Loucy (cell line): ENCODE measurements around the gene ZNF385D.

Source experiments
- H2AFZ ChIP-seq: fragments of 200-600 bp; sonication (generic); 2 replicates; pipeline ENCODE4 v1.6.0; 2016; ENCODE audit warnings: antibody characterized with exemption, mild to moderate bottlenecking, low read length, moderate library complexity
- H3F3A ChIP-seq: fragments of 200-600 bp; 2 replicates; pipeline ENCODE4 v1.6.0; 2016; ENCODE audit warnings: antibody characterized with exemption, low read depth, mild to moderate bottlenecking
- H3K27me3 ChIP-seq: fragments of 200-600 bp; sonication (generic); 2 replicates; pipeline ENCODE4 v1.6.1; 2014; ENCODE audit warnings: low read length, mild to moderate bottlenecking; ENCODE audit not compliant: insufficient read depth, poor library complexity, severe bottlenecking
- H3K36me3 ChIP-seq: fragments of 200-600 bp; sonication (generic); 2 replicates; pipeline ENCODE4 v1.6.1; 2016; ENCODE audit warnings: low read length; ENCODE audit not compliant: insufficient read depth
- H3K4me1 ChIP-seq: fragments of 200-600 bp; sonication (generic); 2 replicates; pipeline ENCODE4 v1.5.1; 2014; ENCODE audit warnings: low read length, mild to moderate bottlenecking; ENCODE audit not compliant: insufficient read depth, poor library complexity, severe bottlenecking
- H3K4me2 ChIP-seq: fragments of 200-600 bp; sonication (generic); 2 replicates; pipeline ENCODE4 v1.6.0; 2014; ENCODE audit warnings: antibody characterized with exemption, low read length, low read depth, mild to moderate bottlenecking; ENCODE audit not compliant: poor library complexity, severe bottlenecking
- H3K4me3 ChIP-seq: fragments of 200-600 bp; sonication (generic); 2 replicates; pipeline ENCODE4 v1.5.1; 2014; ENCODE audit warnings: low read length, mild to moderate bottlenecking, mixed read lengths; ENCODE audit not compliant: poor library complexity, severe bottlenecking
- H3K79me2 ChIP-seq: fragments of 200-600 bp; sonication (generic); 2 replicates; pipeline ENCODE4 v1.6.1; 2014; ENCODE audit warnings: low read length; ENCODE audit not compliant: insufficient read depth
- H3K9ac ChIP-seq: fragments of 200-600 bp; sonication (generic); 2 replicates; pipeline ENCODE4 v1.6.0; 2014; ENCODE audit warnings: mild to moderate bottlenecking, low read depth, low read length, moderate library complexity; ENCODE audit not compliant: poor library complexity, severe bottlenecking
- H3K9me2 ChIP-seq: fragments of 200-600 bp; sonication (generic); replicated peaks from 2 replicates; pipeline ENCODE4 v1.6.1; 2016; ENCODE audit warnings: low read depth, low read length, mixed read lengths
- H3K9me3 ChIP-seq: fragments of 200-600 bp; sonication (generic); 2 replicates; pipeline ENCODE4 v1.6.1; 2014; ENCODE audit warnings: mild to moderate bottlenecking, antibody characterized with exemption, low read length, low read depth; ENCODE audit not compliant: insufficient read depth
- H4K20me1 ChIP-seq: fragments of 200-600 bp; sonication (generic); 2 replicates; pipeline ENCODE4 v1.6.0; 2014; ENCODE audit warnings: antibody characterized with exemption, low read length, mild to moderate bottlenecking; ENCODE audit not compliant: insufficient read depth, poor library complexity, severe bottlenecking
- CTCF ChIP-seq: fragments of 200-600 bp; sonication (generic); conservative IDR thresholded peaks from 2 replicates; pipeline ENCODE4 v1.5.1; 2014; ENCODE audit warnings: mild to moderate bottlenecking, antibody characterized with exemption, low read length
- EZH2phosphoT487 ChIP-seq: fragments of 200-600 bp; IDR thresholded peaks from 2 replicates; pipeline ENCODE4 v1.6.1; 2018; ENCODE audit warnings: antibody characterized with exemption, mild to moderate bottlenecking, moderate library complexity, borderline replicate concordance

Gene ZNF385D

GRCh38 chr3:21644268-21644667 lies 106.7 kb downstream of the ZNF385D start:
- H3K9ac ChIP-seq, result no peak overlapping the region
- no peaks in the 10 kb centered on the region for H3K36me3 ChIP-seq
- H2AFZ ChIP-seq, result no peak overlapping the region
- H3K79me2 ChIP-seq, result no peaks in the 10 kb centered on the region
- H3K9me2 ChIP-seq, result no peaks in the 10 kb centered on the region
- no peak overlapping the region for H3K4me2 ChIP-seq
- TF ChIP-seq CTCF, result no peak
- TF ChIP-seq EZH2phosphoT487, result no peak
- H4K20me1 ChIP-seq, result no peaks in the 10 kb centered on the region
- no peak overlapping the region for H3K4me3 ChIP-seq
- H3K4me1 ChIP-seq, result no peaks in the 10 kb centered on the region
- no peaks in the 10 kb centered on the region for H3K27me3 ChIP-seq
- H3F3A ChIP-seq, result no peaks in the 10 kb centered on the region
- no peaks in the 10 kb centered on the region for H3K9me3 ChIP-seq

GRCh38 chr3:21643752-21644151 lies 107.3 kb downstream of the ZNF385D start:
- Histone ChIP-seq H3K9me3 (no peaks in the 10 kb centered on the region), H3K9ac (no peak overlapping the region), H3K4me1 (no peaks in the 10 kb centered on the region), H3K27me3 (no peaks in the 10 kb centered on the region), H3K36me3 (no peaks in the 10 kb centered on the region), H3F3A (no peaks in the 10 kb centered on the region), H3K4me3 (no peak overlapping the region), H3K79me2 (no peaks in the 10 kb centered on the region), H3K9me2 (no peaks in the 10 kb centered on the region), H2AFZ (no peak overlapping the region), H3K4me2 (no peak overlapping the region), H4K20me1 (no peaks in the 10 kb centered on the region)
- TF ChIP-seq CTCF, result no peak
- no peak for TF ChIP-seq EZH2phosphoT487

- H3K9me2 ChIP-seq, result no peaks in the 10 kb centered on the region
Measured at GRCh38 chr3:21642433-21642832, 108.6 kb downstream of the ZNF385D start.

More at GRCh38 chr3:21642433-21642832, 108.6 kb downstream of the ZNF385D start:
- no peak for TF ChIP-seq EZH2phosphoT487
- TF ChIP-seq CTCF, result no peak
- Histone ChIP-seq H3F3A (no peaks in the 10 kb centered on the region), H3K9ac (no peak overlapping the region), H3K36me3 (no peaks in the 10 kb centered on the region), H4K20me1 (no peaks in the 10 kb centered on the region), H3K79me2 (no peaks in the 10 kb centered on the region), H3K4me2 (no peak overlapping the region), H3K9me3 (no peaks in the 10 kb centered on the region), H2AFZ (no peak overlapping the region), H3K4me3 (no peak overlapping the region), H3K27me3 (no peaks in the 10 kb centered on the region), H3K4me1 (no peaks in the 10 kb centered on the region)
